ENCODE measurements around the gene ITGA7.

GRCh38 chr12:55755246-55755645 is 47.5 kb upstream of the ITGA7 start:
- TF ChIP-seq, protein P1, sequence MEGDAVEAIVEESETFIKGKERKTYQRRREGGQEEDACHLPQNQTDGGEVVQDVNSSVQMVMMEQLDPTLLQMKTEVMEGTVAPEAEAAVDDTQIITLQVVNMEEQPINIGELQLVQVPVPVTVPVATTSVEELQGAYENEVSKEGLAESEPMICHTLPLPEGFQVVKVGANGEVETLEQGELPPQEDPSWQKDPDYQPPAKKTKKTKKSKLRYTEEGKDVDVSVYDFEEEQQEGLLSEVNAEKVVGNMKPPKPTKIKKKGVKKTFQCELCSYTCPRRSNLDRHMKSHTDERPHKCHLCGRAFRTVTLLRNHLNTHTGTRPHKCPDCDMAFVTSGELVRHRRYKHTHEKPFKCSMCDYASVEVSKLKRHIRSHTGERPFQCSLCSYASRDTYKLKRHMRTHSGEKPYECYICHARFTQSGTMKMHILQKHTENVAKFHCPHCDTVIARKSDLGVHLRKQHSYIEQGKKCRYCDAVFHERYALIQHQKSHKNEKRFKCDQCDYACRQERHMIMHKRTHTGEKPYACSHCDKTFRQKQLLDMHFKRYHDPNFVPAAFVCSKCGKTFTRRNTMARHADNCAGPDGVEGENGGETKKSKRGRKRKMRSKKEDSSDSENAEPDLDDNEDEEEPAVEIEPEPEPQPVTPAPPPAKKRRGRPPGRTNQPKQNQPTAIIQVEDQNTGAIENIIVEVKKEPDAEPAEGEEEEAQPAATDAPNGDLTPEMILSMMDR (IDR thresholded peaks at IDR 0.05) = no peak
- no peak for TF ChIP-seq POLR2AphosphoS5 (IDR thresholded peaks at IDR 0.05; ENCODE audit: insufficient read depth in 1 of 2, low read depth in 1 of 2)
